H7 (cell line): ENCODE measurements around the gene PACC1. TPM values are rescaled to one million over a fixed set of nuclear protein-coding genes. Genes with fewer than 3 reads are reported as not detected.

Source experiments
- DNase-seq: peaks from one replicate; pipeline ENCODE4 v3.0.0; 2012
- H3K27me3 ChIP-seq: 2 replicates; pipeline ENCODE4 v1.6.0; 2011; ENCODE audit warnings: mild to moderate bottlenecking, low read length; ENCODE audit not compliant: control insufficient read depth, insufficient read depth
- H3K36me3 ChIP-seq: replicated peaks from 2 replicates; pipeline ENCODE4 v1.5.1; 2011; ENCODE audit warnings: low read length; ENCODE audit not compliant: control insufficient read depth, insufficient read depth
- H3K4me3 ChIP-seq: 2 replicates; pipeline ENCODE4 v1.5.1; 2011; ENCODE audit warnings: low read depth, mild to moderate bottlenecking, control low read depth, low read length, moderate library complexity; ENCODE audit not compliant: insufficient read depth
- total RNA-seq: library from RNA; depleted of rRNA; stranded (reverse); fragments of >200 nt; shearing (Covaris generic); gene quantifications from 2 replicates; pipeline ENCODE4 v1.2.3, GENCODE V29; 2014

The PACC1 gene
- total RNA-seq, 1 experiment from 2014 or later: 49.7 TPM

DNA sequence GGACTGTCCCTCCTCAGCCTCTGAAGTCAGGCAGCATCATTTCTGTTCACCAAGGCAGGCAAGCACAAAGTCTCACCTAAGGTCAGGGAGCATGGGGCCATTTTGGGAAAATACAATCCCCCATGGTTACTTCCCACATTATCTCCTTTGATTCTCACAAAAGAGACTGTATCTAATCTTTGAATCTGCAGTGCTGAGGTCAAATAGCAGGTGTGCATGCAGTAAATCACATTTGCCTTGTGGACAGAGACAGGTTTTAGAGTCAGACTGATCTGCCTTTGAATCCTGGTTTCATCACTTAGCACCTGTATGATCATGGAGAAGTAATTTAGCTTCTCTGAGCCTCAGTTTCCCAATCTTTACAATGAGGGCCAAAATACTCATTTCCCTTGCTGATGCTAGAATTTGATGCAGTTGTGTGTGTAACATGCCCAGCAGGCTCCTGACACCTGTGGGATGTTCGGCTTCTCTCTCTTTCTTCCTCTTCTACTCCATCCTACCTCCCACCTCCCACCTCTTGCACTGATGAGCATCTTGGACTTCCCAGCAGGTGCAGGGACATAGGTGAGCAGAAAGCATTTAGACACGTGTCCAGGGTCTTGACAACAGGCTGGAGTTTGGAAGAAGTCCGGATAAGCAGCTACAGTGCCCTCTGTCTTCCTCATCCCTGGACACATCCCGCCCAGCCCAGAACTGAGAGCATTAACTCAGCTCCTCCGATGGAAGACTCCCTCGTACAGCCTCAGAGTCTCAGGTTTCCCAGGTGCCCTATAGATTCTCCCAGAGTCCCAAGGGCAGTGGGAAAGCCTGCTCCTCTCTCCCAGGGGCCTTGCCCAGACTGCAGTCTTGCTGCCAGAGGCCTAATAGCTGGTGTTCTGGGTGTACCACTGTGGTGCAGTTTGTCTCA lies 37.0 kb upstream of the PACC1 start:
- no peaks in the 10 kb centered on the region for H3K36me3 ChIP-seq
- H3K27me3 ChIP-seq: no peaks in the 10 kb centered on the region
- no peak overlapping the region for H3K4me3 ChIP-seq
- no peak for DNase-seq

DNA sequence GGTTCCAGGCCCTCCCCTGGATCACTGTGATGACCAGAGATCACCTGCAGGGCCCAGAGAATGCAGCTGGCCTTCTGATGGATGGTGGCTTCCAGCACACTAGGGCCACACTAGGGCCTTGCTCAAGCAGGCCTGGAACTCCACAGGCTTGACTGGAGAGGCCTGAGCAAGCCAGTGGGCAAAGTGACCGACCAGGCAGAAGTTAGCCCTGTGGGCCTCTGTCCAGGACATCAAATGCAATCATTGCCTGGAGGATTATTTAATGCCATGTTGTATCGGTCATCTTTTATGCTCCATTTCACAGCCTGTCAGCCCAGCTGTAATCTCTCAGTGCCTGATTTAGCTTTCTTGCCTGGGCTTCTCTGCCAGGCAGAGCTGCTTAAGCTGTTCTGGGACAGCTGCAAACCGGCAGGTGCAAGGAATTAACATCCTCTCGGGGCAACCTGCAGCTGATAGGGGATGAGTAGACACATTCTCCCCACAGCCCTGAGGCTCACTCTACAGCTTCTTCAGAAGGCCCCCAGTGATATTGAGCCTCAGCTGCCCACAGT lies 35.7 kb upstream of the PACC1 start:
- H3K27me3 ChIP-seq: no peaks in the 10 kb centered on the region
- H3K36me3 ChIP-seq: no peaks in the 10 kb centered on the region
- H3K4me3 ChIP-seq: no peak overlapping the region
- DNase-seq: no peak

DNA sequence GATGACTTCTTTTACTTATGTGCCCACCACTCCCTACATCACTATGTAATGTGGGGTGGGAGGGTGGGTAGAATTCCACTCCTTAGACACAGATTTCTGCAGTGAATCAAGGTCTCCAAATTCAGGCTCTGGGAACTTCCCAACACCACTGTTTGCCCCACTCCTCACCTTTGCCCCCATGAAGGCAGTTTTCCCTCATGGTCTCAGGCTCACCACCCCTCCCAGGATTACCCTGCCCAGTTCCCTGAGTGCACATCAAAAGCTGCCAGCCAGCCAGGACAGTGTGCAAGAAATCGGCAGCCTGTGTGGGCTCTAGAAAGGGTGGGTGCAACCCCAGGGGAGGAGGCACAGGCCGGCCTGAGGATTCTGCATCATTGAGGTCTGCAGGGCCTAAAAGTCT lies 32.8 kb upstream of the PACC1 start:
- peak; percentile 13 for DNase-seq
- Histone ChIP-seq H3K36me3 (no peaks in the 10 kb centered on the region), H3K27me3 (no peaks in the 10 kb centered on the region), H3K4me3 (no peak overlapping the region)

DNA sequence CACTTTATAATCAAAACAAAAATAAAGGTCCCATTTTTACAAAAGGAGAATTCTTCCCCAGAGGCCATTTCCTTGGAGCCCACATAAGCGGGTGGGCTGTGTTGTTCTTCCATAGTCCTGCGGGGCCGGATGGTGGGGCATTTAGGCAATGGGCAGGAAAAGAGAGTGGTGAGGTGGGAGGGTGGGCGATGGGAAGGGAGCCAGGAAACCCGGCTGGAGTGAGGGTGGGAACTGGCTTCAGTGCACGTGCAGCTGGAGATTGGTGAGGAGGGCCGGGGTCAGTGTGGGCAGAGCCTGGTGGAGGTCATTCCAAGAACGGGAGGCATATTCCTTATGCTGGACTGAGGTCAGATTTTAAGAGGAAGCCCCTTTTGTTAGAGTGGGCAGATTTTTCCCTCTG lies 31.6 kb upstream of the PACC1 start:
- Histone ChIP-seq H3K27me3 (no peaks in the 10 kb centered on the region), H3K36me3 (no peaks in the 10 kb centered on the region), H3K4me3 (no peak overlapping the region)
- no peak for DNase-seq

DNA sequence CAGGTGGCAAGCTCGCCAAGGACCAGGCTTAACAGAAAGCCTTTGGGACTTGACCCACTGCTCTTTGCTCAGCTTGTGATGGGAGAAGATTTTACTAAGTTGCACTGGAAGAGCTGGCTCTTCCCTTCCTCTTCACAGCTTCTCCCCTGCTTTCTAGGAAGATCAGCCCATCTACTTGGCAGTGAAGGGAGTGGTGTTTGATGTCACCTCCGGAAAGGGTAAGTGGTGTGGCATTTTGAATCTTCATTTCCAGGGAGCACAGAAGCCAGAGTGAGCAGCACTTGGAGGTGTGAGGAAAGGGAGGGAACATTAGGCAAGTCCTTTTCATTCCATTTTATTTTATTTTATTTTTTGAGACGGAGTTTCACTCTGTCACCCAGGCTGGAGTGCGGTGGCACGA lies 27.7 kb upstream of the PACC1 start:
- H3K36me3 ChIP-seq: no peaks in the 10 kb centered on the region
- no peaks in the 10 kb centered on the region for H3K27me3 ChIP-seq
- H3K4me3 ChIP-seq: no peak overlapping the region
- DNase-seq: no peak

DNA sequence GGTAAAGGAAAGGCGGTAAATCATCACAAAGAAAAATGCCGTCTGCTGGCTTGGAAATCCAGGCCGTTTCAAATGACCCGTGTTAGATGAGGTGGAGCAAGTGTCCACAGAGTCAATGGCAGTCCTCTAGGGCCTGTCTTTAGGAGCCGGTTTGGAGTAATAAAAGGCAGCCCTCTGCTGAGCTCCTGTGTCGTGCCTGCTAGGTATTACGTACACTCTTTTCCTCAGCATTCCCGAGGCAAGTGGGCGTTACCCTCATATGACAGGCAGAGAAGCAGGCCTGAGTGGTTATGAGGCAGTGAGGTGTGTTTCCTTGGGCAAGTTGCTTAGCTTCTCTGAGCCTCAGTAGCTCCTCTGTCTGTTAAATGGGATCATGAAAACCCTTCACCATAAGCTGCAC lies 25.7 kb upstream of the PACC1 start:
- Histone ChIP-seq H3K27me3 (no peaks in the 10 kb centered on the region), H3K4me3 (no peak overlapping the region), H3K36me3 (no peaks in the 10 kb centered on the region)
- no peak for DNase-seq

DNA sequence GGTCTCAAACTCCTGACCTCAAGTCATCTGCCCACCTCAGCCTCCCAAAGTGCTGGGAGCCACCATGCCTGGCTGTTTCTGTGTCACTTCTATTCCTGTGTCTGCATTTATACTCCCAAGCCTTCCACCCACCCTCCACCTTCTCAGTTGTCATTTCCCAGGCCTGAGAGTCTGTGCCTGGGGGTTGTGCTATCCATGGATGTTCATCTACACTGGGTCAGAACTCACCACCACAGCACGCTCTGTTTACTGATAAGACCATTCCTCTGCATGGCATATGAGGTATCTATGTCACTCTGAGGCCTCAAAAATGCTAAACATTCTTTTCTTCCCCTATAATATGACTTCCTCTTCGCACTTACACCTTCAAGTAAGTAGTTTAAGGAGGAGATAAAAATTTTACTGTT lies 24.1 kb upstream of the PACC1 start:
- no peak for DNase-seq
- Histone ChIP-seq H3K27me3 (peaks cover under 1% of the 10 kb centered on the region; the same call in 1 of the 2 replicates), H3K4me3 (no peak overlapping the region), H3K36me3 (no peaks in the 10 kb centered on the region)

DNA sequence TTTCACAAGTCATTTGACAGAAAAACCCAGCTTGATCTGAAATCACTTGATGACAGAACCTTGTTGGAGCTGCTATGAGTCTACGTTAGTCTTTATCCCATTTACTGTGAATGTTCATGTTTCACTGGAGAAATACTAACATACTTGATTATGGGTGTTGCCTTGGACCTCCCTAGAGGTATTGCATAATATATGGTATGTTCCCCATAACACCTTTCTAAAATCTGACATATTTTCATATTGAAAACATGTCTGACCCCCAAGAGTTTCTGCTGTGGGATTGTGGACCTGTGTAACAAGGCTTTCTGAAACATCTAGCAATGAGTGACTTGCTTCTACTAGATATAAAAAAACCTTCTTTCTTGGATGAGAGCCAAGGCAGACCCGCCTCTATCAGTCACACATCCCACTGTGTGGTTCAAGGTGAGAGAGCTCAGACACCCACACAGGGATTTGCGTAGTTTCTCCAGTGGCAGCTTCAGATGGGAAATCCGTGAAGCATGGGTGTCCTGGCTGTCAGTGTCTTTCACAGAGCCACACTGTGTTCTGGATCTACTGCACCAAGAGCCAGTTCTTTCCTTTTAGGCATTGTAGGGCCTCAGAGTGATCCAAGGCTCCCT lies 22.6 kb upstream of the PACC1 start:
- Histone ChIP-seq H3K4me3 (no peak overlapping the region), H3K27me3 (peaks cover 12% of the 10 kb centered on the region), H3K36me3 (no peaks in the 10 kb centered on the region)
- no peak for DNase-seq

DNA sequence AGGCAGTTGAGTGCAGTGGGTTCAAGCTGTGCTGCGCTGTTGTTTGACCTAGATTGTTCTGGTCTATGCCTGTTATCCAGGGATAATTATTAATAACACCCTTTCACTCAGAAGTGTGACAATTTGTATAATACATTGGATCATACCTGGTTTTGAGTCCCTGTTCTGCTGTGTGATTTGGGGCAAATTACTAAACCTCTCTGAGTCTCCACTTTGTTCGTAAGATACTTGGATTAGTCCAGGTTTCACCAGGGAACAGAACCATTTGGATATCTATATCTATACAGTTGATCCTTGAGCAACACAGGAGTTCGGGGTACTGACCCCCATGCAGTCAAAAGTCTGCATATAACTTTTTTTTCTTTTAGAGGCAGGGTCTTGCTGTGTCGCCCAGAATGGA lies 20.3 kb upstream of the PACC1 start:
- Histone ChIP-seq H3K4me3 (no peak overlapping the region), H3K27me3 (peaks cover 14% of the 10 kb centered on the region), H3K36me3 (no peaks in the 10 kb centered on the region)
- no peak for DNase-seq

DNA sequence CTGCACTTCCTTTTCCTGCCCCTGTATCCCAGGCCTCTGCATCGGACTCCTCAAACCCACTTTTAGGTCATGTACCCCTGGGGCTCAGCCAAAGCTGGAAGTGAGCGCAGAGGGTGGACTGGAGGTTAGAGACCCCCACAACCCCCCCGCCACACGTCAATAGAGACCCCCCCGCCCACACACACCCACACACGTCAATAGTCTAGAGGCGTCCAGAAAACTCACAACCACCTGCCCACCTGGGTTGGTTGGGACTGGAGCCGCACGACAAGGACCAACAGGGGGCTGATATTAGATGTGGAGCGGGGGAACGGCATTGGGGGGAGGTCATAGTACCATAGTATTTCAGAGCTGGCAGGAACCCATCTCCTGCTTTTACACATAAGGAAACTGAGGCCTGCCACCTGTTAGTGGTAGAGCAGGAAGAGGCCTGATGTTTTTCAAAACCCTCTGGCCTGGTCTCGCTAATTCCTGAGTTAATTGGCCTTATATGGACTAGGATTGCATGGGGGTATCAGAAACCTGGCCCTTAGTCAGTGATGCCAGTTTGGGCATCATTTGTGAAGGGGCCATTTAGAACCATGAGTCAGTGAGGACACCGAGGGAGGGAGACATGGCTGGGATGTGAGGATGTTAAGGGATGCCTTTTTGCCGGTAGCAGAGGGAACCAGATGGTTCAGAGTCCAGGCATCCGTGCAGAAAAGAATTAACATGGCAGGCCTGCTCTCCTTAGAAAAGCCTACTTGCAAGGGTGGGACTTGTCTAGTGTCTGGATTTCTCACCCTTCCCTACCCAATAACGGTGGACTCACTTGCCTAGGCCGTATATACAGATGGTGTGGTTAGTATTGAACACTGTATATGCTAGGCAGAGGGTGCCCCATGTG lies 19.1 kb upstream of the PACC1 start:
- peak overlapping the region; percentile 62 for H3K4me3 ChIP-seq
- peak; percentile 47 for DNase-seq
- H3K27me3 ChIP-seq: peaks cover 14% of the 10 kb centered on the region
- H3K36me3 ChIP-seq: no peaks in the 10 kb centered on the region

DNA sequence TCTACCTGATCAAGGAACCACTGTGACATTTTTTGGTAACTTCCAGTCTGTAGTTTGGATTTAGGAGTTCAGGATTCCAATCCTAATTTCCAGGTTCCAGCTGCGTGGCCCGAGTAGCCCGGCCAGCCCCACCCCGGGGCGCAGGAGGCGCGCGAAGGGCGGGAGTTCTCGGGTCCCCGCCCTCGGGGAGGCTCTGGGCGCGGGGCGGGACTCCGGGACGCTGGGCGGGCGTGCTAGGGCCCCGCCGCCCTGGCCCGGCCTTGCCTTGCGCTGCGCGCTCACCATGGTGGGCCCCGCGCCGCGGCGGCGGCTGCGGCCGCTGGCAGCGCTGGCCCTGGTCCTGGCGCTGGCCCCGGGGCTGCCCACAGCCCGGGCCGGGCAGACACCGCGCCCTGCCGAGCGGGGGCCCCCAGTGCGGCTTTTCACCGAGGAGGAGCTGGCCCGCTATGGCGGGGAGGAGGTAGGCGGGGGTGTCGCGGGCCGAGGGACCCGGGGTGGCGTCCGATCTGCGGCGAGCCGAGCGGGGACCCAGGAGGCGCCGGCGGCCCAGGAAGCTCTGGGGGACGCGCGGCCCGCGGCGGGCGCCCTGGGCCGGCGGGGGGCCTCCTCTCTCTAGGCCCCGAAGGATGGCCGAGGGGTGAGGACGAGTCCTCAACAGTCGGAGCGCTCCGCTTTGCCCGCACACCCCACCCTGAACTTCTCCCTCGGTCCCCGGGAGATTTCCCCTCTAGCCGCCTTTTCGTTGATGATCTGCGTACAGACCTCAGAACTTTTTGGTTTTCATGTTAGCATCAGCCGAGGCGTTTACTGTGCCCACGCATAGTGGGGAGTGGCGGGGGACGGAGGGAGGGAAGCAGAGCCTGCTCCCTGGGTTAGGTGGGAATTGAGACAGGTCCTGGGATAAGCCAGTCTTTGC lies 18.2 kb upstream of the PACC1 start, which contains the start of gene NENF:
NENF (plus strand) TSS at position 260 of the 916 bp plus-strand sequence; CDS start at position 284, 24 bp downstream.
- H3K27me3 ChIP-seq: peaks cover 14% of the 10 kb centered on the region
- H3K4me3 ChIP-seq: peak within 1 kb of the TSS; percentile 62
- peak; percentile 96 for DNase-seq
- H3K36me3 ChIP-seq: no peaks in the 10 kb centered on the region

DNA sequence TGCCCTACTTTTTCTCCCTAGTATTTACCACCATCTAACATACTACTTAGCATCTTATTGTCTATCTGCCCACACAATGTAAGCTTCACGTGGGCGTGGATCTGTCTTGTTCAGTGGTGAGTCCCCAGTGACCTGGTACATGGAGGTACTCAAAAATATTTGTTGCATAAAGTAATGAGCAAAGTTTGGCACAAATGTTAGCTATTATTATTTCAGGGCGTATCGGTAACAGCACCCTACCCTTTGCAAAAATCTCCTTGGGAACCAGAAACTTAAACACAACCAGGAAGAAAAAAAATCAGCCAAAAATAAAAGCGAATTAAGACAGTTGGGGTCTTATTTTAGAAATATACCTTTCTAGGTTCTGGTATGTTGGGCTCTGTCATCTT lies 17.6 kb upstream of the PACC1 start:
- DNase-seq: no peak
- Histone ChIP-seq H3K27me3 (peaks cover 14% of the 10 kb centered on the region), H3K4me3 (peak overlapping the region; percentile 62), H3K36me3 (no peaks in the 10 kb centered on the region)

DNA sequence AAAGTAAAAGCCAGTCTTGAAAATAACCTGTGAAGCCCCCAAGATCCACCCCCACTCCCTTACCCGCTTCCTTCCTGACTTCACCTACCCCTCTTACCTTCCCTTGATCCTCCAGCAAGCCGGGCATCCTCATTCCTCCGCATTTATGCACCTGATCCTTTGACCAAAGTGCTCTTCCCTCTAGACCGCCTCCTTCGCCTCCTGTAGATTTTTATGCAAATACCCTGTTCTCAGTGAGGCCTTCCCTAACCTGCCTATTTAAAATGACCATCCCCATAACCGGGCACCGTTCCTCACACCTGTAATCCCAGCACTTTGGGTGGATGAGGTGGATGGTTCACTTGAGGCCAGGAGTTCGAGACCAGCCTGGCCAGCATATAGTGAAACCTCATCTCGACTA lies 17.0 kb upstream of the PACC1 start:
- peak; percentile 59 for DNase-seq
- H3K27me3 ChIP-seq: peaks cover 14% of the 10 kb centered on the region

More for the DNA sequence above, 17.0 kb upstream of the PACC1 start:
- H3K4me3 ChIP-seq: no peak overlapping the region
- no peaks in the 10 kb centered on the region for H3K36me3 ChIP-seq
